Measurements from ENCODE around the gene ERN1.

ERN1 gene

GRCh38 chr17:64107500-64108236 is 22.3 kb downstream of the ERN1 start:
- DNase-seq: no peak

- no peak for DNase-seq
Measured at GRCh38 chr17:64106918-64107317, 23.0 kb downstream of the ERN1 start.

GRCh38 chr17:64103391-64104364 is 26.3 kb downstream of the ERN1 start:
- DNase-seq: no peak

- DNase-seq: no peak
Measured at GRCh38 chr17:64102627-64103390, 27.1 kb downstream of the ERN1 start.

GRCh38 chr17:64099543-64099942 is 30.4 kb downstream of the ERN1 start:
- DNase-seq: no peak

GRCh38 chr17:64097196-64097936 is 32.6 kb downstream of the ERN1 start:
- no peak for DNase-seq

GRCh38 chr17:64096037-64096436 is 33.9 kb downstream of the ERN1 start:
- DNase-seq: no peak

GRCh38 chr17:64095144-64095882 is 34.6 kb downstream of the ERN1 start:
- DNase-seq: no peak

GRCh38 chr17:64094412-64094811 is 35.5 kb downstream of the ERN1 start:
- no peak for DNase-seq

- no peak for DNase-seq
Measured at GRCh38 chr17:64092952-64093451, 36.9 kb downstream of the ERN1 start.

GRCh38 chr17:64092113-64092512 is 37.8 kb downstream of the ERN1 start:
- DNase-seq: no peak

GRCh38 chr17:64091571-64091970 is 38.4 kb downstream of the ERN1 start:
- no peak for DNase-seq

- no peak for DNase-seq
Measured at GRCh38 chr17:64091116-64091515, 38.8 kb downstream of the ERN1 start.

GRCh38 chr17:64090144-64090543 is 39.8 kb downstream of the ERN1 start:
- no peak for DNase-seq

GRCh38 chr17:64087252-64088005 is 42.5 kb downstream of the ERN1 start:
- no peak for DNase-seq

GRCh38 chr17:64085650-64086005 is 44.3 kb downstream of the ERN1 start:
- no peak for DNase-seq

GRCh38 chr17:64084940-64085649 is 44.8 kb downstream of the ERN1 start:
- DNase-seq: no peak

GRCh38 chr17:64084086-64084939 is 45.6 kb downstream of the ERN1 start:
- no peak for DNase-seq

- DNase-seq: no peak
Measured at GRCh38 chr17:64083563-64084085, 46.3 kb downstream of the ERN1 start.

All from stimulated activated CD4-positive, alpha-beta T cell treated with anti-CD3 and anti-CD28 coated beads, Interleukin-4, amount 100 ng/mL, for 1 hour (primary cell).